Central memory CD4-positive, alpha-beta T cell (primary cell): ENCODE results near the gene NUDT22.

Experiments
- DNase-seq: peaks from one replicate; pipeline ENCODE4 v3.0.0; 2022

The NUDT22 gene

DNA sequence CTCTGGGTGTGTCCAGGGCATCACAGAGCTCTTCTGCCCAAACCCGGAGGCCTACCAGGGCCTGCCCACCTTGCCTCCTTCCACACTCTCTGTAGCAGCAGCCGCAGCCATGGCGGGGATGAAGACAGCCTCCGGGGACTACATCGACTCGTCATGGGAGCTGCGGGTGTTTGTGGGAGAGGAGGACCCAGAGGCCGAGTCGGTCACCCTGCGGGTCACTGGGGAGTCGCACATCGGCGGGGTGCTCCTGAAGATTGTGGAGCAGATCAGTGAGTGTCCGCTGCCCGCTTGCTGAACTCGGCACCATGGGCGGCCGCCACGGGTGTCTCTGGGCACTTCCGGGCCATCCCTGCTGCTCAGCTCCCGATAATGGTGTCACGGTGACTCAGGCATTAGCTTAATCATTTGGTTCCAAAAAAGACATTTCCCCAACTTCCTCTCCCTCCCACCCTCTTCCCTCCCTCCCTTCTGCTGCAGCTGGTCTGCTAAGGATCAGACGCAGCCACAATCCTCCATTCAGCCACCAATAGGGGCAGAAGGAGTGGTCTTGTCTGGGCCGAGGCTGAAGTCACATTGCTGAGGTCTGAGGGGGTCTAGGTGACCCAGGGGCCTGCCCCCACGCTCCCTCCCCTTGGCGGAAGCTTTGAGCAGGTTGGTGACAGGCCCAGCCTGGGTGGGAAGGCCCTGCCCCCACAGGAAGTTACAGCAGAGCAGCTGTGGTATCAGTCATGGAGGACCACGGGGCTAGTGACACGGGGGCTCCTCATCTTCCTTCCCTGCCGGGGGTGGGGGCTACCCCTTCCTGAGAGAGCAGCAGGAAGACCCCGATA is 18.6 kb upstream of the NUDT22 start:
- DNase-seq = peak; percentile 68

DNA sequence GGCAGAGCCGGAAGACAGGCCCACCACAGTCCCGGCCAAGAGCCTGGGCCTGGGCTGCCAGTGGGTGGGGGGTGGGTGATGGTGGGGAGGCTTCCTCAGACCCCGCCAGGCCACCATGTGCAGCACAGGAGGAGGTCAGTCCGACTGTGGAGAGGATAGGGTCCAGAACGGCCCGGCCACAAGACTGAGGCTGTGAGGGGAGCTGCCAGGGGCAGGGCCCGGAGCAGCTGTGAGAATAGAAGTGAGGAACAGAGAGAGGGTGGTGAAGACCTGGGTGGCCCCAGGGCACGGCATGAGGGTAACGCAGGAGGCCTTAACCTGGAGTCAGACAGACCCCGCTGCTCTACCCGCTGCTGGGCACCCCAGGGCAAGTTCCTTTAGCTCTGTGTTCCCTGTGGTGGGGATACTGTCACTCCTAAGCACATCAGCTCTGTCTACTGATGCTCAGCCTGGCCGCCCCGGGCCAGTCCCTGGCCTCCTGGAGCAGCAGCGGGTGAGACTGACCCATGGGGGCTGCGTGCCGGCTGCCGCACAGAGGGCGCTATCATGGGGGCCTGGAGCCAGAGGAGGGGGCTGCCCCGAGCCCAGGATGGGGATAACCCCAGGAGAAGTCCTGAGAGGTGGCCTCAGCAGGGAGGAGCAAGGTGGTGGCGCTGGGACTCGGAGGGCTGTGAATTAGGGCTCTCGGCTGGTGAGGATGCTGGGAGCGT is 17.8 kb upstream of the NUDT22 start:
- DNase-seq = no peak

DNA sequence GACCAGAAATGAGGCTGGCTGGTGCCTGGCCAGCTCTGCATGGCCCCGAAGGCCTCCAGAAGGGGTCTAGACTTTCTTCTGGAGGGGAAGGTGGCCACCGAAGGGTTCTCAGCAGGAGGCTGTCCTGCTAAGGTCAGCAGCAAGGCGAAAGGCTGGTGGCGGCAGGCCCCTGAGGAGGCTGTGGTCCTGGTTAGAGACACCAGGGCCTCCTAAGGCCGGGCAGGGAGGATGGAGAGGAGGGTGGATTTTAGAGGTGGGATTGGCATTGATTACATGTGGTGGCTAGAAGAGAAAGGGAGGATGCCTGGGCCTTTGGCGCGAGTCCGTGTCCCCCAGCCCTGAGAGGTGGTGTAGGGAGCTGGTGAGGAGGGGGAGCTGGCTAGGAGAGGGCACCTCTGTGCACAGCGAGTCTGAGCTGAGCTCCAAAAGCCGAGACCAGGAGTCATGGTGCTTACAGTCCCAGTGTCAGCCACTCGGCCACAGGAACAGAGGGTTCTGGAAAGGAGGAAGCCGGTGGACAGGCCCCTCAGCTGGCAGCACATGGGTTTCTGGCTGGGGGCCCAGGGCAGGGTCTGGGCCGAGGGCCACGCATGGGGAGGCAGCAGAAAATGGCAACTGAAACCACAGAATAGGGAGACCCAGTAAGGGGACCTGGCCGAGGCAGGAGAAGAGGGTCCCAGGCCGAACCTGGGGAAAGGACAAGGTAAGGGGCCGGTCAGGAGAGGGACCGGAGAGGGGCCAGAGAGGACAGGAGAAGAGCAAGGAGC is 17.1 kb upstream of the NUDT22 start:
- no peak for DNase-seq

DNA sequence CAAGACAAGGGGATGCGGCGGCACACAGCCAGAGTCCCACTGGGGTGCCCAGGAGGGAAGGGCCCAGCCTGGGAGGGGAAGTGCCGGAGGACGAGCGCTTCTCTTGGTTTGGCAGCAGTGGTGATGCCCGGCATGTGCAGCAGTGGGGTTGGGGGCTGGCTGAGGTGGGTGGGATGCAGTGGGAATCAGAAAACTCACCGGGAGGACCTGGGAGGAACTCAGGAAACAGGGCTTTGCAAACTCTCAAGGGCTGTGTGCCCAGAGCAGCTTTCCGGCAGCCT is 16.6 kb upstream of the NUDT22 start:
- no peak for DNase-seq

DNA sequence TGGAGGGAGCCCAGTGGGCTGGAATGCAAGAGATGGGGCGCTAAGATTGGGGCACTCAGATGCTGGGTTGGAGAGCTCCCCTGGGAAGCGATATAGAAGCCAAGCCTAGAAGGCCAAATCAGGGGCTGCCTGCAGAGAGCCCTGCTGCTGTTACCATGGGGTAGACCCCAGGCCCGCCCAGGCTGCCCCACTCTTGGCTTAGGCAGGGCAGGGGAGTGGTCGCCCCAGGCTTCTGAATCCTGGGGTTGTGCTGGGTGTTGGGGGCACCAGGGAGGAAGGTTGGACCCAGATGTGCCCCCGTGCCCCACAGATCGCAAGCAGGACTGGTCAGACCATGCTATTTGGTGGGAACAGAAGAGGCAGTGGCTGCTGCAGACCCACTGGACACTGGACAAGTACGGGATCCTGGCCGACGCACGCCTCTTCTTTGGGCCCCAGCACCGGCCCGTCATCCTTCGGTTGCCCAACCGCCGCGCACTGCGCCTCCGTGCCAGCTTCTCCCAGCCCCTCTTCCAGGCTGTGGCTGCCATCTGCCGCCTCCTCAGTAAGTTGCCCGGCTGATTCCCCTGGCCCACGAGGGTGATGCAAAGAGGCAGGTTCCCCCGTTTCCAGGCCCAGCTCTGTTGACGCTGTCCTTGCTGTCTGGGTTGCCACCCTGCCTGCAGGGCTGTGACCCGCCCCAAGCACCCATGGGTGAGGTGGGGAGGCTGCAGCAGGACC is 15.6 kb upstream of the NUDT22 start:
- DNase-seq = no peak

DNA sequence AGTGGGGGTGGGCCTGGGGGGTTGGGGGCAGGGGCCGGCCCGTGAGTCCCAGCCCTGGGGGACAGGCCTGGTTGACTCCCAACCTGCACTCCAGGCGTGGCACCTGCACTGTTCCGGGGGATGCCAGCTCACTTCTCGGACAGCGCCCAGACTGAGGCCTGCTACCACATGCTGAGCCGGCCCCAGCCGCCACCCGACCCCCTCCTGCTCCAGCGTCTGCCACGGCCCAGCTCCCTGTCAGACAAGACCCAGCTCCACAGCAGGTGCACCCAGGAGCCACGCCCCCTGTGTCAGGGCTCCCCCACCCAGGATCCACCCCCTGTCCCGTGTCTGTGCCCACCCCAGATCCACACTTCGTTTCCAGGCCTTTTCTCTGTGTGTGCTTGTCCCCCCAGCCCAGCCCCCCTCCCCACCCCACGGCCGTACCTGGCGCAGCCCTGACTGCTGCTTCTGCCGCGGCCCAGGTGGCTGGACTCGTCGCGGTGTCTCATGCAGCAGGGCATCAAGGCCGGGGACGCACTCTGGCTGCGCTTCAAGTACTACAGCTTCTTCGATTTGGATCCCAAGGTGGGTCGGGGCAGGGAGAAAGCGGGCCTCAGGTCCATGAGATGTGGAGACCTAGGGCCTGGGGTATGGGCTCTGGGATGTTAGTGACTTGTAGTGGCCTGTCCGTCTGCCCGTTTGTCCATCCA is 14.7 kb upstream of the NUDT22 start:
- no peak for DNase-seq

DNA sequence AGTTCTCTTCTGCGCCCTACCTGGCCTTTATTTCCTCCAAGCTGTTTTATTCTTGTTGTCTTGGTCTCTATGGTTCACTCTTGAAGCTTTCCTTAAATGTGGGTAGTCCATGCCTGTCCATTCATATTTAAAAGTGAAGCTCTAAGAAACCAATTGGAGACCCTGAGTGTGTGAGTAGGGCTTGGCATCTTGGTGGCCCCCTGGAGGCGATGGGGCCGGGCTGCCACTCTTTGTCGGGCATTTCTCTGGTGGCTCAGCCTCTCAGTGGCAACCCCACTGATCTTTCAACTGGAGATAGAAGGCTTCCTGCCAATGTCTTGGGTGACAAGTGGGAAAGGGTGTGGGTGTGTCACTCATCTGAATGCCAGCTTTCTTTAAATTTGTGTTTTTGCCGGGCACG is 9.2 kb upstream of the NUDT22 start:
- no peak for DNase-seq

DNA sequence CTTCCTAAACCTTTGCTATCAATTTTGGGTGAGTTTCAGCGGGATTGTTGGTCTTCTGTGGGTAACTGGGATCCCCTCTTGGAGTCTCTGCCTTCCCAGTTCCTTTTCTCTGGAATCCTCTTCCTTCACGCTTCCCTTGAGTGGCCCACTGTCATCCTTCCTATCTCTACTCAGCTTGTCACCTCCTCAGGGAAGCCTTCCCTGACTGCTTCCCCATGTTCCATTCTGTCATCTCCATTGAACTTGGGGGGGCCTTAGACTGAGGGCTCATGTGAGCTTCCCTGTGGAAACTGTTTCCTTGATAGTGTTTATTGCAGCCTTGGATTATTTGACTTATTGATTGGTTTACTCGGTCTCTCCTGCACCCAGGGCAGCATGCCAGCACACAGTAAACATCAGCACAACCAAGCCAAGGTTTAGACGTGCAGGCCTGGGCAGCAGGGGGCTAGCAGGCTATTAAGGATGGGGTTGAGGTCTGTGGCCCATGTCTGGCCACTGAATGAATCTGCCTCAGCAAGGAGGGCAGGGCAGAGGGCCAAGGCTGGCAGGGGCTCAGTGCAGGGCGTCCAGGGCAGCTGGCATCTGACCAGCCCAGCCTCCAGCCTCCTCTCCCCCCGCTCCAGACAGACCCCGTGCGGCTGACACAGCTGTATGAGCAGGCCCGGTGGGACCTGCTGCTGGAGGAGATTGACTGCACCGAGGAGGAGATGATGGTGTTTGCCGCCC is 7.3 kb upstream of the NUDT22 start:
- DNase-seq = no peak

DNA sequence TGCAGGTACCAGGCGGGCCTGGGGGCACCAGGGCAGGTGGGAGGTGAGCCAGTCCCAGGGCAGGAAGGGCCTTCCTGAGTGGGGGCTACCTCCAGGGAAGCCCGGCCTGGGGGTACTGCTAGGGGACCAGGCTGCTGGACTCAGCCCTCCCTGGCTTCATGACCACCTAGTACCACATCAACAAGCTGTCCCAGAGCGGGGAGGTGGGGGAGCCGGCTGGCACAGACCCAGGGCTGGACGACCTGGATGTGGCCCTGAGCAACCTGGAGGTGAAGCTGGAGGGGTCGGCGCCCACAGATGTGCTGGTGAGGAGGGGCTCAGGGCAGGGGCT is 6.8 kb upstream of the NUDT22 start:
- DNase-seq = no peak

DNA sequence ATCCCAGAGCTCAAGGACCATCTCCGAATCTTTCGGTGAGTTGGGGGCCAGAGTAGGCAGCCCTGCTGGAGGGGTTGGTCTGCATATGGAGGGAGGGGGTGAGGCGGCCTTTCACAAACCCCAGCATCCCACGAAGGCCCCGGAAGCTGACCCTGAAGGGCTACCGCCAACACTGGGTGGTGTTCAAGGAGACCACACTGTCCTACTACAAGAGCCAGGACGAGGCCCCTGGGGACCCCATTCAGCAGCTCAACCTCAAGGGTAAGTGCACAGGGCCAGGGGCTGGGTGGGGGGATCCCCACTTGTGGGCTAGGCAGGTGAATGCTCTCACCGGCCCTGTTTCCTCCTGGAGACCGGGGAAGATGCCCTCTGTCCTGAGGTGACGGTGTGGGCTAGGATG is 6.3 kb upstream of the NUDT22 start:
- DNase-seq = no peak

DNA sequence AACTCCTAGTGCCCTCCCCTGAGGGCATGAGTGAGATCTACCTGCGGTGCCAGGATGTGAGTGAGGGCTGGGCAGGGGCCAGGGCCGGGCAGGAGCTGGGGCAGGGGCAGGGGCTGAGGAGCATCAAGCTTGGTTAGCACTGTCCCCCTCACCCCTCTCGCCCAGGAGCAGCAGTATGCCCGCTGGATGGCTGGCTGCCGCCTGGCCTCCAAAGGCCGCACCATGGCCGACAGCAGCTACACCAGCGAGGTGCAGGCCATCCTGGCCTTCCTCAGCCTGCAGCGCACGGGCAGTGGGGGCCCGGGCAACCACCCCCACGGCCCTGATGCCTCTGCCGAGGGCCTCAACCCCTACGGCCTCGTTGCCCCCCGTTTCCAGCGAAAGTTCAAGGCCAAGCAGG is 5.8 kb upstream of the NUDT22 start:
- DNase-seq = no peak

DNA sequence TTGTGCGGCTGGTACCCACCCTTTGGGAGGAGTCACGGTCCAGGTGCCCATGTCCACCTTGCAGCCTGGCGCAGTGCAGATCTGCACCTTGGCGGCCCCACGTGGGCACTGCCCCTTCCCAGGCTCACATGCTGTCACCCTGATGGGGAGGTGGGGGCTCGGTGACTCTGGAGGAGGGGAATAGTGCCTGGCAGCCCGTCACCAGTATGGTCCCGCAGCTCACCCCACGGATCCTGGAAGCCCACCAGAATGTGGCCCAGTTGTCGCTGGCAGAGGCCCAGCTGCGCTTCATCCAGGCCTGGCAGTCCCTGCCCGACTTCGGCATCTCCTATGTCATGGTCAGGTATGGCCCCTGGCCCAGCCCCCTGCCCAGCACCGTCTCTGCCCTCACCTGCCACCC is 5.3 kb upstream of the NUDT22 start:
- no peak for DNase-seq

DNA sequence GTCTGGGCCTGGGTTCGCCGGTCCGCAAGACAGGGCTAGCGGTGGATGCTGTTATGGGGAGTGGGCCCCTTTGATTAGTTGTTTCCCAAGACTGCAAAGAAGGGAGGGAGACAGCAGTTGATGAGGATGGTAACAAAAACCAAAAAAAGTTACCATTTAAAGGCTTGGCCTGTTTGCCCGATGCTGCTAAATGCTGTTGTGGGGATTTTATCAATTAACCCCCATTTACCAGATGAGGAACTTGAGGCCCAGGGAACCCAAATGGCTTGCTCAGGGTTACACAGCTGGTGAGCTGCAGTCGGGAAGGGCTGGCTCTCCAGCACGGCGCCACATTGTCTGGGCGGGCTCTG is 3.4 kb upstream of the NUDT22 start:
- DNase-seq = no peak

DNA sequence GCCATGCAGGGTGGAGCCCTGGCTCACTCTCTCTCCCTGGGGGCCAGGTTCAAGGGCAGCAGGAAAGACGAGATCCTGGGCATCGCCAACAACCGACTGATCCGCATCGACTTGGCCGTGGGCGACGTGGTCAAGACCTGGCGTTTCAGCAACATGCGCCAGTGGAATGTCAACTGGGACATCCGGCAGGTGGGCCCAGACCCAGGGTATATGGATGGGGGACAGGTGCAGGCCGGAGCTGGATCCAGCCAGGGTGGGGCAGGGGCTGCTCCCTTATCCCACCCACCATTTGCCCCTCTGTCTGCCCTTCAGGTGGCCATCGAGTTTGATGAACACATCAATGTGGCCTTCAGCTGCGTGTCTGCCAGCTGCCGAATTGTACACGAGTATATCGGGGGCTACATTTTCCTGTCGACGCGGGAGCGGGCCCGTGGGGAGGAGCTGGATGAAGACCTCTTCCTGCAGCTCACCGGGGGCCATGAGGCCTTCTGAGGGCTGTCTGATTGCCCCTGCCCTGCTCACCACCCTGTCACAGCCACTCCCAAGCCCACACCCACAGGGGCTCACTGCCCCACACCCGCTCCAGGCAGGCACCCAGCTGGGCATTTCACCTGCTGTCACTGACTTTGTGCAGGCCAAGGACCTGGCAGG is 2.9 kb upstream of the NUDT22 start:
- no peak for DNase-seq

DNA sequence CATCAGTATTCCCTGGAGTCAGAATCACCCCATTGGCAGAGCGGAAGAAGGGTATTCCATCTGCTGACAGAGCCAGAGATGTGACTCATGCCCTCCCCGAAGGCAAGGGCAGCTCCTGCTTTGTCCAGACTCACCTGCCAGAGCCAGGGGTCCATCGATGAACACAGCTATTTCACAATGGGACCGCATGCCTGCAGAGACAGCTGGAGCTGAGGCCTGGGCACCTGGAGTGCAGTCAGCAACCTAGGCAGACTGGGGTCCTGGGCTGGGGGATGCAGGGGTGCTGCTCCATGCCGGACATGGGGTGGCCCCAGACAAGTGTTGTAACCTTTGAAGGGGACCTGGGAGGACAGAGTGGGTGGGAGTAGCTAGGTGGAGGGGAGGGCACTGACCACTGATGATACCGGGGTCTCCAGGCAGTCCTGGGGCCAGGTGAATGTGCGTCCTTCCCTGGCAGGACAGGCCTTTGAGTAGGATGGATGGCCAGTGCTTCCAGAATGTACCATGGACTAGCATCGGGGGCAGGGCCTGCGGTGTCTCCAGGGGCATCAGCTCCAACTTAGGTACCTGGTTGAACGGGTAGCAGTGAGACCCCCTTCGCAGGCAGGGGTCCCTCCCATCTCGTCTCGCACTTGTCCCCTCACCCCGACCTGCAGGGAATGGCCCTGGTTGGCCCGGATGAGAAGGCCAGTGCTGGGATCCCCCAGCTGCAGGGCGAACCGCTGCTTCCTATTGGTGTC is 1.8 kb upstream of the NUDT22 start:
- no peak for DNase-seq

DNA sequence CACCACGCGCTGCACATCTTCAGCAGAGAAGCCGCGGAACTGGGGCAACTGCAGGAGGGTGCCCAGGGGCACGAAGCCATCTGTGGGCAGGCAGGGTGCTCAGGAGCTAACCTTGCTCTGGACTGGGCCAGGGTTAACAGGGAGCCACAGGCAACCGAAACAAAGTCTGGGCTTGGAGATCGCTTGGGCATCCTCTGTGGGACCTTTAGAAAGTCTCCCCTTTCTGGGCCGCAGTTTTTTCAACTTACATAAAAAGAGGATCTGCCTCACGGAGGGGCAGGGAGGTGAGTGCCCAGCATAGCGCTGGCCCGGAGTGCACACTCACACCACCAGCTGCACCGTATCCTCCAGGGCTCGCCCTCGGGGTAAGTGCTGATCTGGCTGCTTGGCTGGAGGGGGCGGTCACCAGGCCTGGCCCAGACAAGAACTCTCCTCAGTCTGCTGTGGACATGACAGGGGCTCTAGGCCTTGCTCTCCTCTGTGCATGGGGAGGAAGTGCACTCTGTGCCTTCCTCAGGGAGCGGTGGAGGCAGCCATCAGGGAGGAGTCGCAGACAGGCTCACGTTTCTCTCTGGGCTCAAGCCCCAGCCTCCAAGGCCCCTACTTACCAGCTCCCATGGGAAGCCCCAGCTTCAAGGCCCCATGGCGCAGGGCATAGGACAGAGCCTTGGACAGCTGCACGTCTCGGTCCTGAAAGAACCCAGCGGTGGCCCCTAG is 1.0 kb upstream of the NUDT22 start:
- DNase-seq = no peak

DNA sequence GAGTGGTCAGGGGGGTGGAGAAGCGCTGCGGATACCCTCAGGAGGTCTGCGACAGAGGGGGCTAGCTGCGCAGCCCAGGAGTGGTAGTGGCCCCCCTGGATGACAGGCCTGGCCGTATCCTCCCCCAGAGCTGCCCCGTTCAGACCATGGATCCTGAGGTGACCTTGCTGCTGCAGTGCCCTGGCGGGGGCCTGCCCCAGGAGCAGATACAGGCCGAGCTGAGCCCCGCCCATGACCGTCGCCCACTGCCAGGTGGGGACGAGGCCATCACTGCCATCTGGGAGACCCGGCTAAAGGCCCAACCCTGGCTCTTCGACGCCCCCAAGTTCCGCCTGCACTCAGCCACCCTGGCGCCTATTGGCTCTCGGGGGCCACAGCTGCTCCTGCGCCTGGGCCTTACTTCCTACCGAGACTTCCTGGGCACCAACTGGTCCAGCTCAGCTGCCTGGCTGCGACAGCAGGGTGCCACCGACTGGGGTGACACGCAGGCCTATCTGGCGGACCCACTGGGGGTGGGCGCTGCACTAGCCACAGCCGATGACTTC is 505 bp downstream of the NUDT22 start:
- DNase-seq = peak; percentile 54

DNA sequence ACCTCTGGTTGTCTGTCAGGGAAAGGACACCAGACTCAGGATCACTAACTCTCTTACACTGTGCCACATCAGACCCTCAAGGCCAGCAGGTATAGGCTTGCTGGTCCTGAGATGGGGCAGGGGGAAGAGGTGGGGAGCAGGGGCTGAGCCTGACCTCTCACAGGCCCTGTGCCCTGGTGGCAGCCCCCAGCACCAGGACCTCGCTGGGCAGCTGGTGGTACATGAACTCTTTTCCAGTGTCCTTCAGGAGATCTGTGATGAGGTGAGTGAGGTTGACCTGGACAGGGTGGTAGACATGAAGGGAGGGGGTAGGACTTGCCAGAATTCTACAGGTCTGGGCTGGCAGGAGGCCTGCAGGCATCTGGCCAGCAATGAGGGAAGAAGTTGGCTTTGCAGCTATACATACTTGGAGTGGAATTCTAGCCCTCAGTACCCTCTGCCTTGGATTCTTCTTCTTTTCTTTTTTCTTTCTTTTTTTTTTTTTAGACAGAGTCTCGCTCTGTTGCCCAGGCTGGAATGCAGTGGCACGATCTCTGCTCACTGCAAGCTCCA is 1.4 kb downstream of the NUDT22 start:
- DNase-seq = no peak

DNA sequence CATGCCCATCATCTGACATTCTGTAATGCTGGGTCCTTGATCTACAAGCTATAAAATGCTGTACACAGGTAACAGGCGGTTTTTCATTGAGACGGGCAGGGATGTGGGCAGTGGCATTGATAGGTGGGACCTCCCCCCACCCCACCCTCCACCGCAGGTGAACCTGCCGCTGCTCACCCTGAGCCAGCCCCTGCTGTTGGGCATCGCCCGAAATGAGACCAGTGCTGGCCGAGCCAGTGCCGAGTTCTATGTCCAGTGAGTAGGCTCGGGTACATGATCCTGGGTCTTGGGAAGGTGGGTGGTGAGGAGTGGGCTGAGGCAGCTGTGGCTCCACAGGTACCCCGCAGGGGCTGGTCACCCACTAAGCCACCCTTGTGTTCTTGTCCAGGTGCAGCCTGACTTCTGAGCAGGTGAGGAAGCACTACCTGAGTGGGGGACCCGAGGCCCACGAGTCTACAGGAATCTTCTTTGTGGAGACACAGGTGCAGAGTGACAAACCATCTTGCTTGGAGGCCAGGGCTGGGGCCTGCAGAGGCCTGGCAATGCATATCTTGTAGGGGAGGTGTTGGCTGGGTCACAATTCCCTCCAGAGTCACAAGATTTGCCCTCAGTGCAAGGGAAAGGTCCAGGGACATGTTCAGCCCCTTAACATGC is 3.1 kb downstream of the NUDT22 start:
- no peak for DNase-seq
